H9 (cell line): Measurements from ENCODE around the gene FAM193B. TPM values are rescaled to one million over a fixed set of nuclear protein-coding genes. Genes with fewer than 3 reads are reported as not detected.

Experiments used
- DNase-seq: peaks from one replicate; pipeline ENCODE4 v3.0.0-alpha.2; 2017
- H2AFZ ChIP-seq: one replicate; pipeline ENCODE4 v1.6.1; 2013; ENCODE audit warnings: mild to moderate bottlenecking, low read length, control low read depth, moderate library complexity
- H2AK5ac ChIP-seq: 2 replicates; pipeline ENCODE4 v1.6.1; 2013; ENCODE audit warnings: low read length, control low read depth, mixed read lengths; ENCODE audit not compliant: insufficient read length
- H2BK120ac ChIP-seq: one replicate; pipeline ENCODE4 v1.6.1; 2013; ENCODE audit warnings: low read depth, mild to moderate bottlenecking, low read length, control low read depth, inconsistent platforms; ENCODE audit not compliant: poor library complexity, severe bottlenecking
- H2BK12ac ChIP-seq: 2 replicates; pipeline ENCODE4 v1.6.1; 2013; ENCODE audit warnings: low read length, control low read depth, mixed read lengths, low read depth; ENCODE audit not compliant: insufficient read length
- H2BK15ac ChIP-seq: 2 replicates; pipeline ENCODE4 v1.6.1; 2013; ENCODE audit warnings: low read depth, low read length, control low read depth
- H2BK20ac ChIP-seq: one replicate; pipeline ENCODE4 v1.6.1; 2013; ENCODE audit warnings: low read depth, mild to moderate bottlenecking, low read length, control low read depth, inconsistent platforms; ENCODE audit not compliant: poor library complexity, severe bottlenecking
- H2BK5ac ChIP-seq: 2 replicates; pipeline ENCODE4 v1.6.1; 2013; ENCODE audit warnings: low read length, control low read depth, mixed read lengths; ENCODE audit not compliant: insufficient read length
- H3K14ac ChIP-seq: 2 replicates; pipeline ENCODE4 v1.6.1; 2013; ENCODE audit warnings: low read length, control low read depth; ENCODE audit not compliant: insufficient read depth
- H3K18ac ChIP-seq: 2 replicates; pipeline ENCODE4 v1.6.1; 2013; ENCODE audit warnings: low read depth, mild to moderate bottlenecking, mixed read lengths, low read length, control low read depth; ENCODE audit not compliant: insufficient read length
- H3K23ac ChIP-seq: 2 replicates; pipeline ENCODE4 v1.6.1; 2013; ENCODE audit warnings: low read length, control low read depth, mixed read lengths, low read depth; ENCODE audit not compliant: insufficient read length
- H3K23me2 ChIP-seq: 2 replicates; pipeline ENCODE4 v1.6.1; 2013; ENCODE audit warnings: low read depth, mild to moderate bottlenecking, mixed read lengths, low read length, control low read depth; ENCODE audit not compliant: insufficient read length, poor library complexity, severe bottlenecking
- H3K27ac ChIP-seq: 2 replicates; pipeline ENCODE4 v1.5.1; 2013; ENCODE audit warnings: low read length, control low read depth, mixed read lengths, low read depth; ENCODE audit not compliant: insufficient read length
- H3K27me3 ChIP-seq: 2 replicates; pipeline ENCODE4 v1.6.1; 2013; ENCODE audit warnings: low read length, control low read depth, inconsistent platforms; ENCODE audit not compliant: insufficient read depth
- H3K4ac ChIP-seq: 2 replicates; pipeline ENCODE4 v1.6.1; 2013; ENCODE audit warnings: low read depth, mild to moderate bottlenecking, control low read depth, inconsistent platforms, low read length, moderate library complexity
- H3K4me1 ChIP-seq: 2 replicates; pipeline ENCODE4 v1.6.1; 2013; ENCODE audit warnings: low read length, control low read depth, inconsistent platforms; ENCODE audit not compliant: insufficient read depth
- H3K4me2 ChIP-seq: 2 replicates; pipeline ENCODE4 v1.6.1; 2013; ENCODE audit warnings: low read length, control low read depth, mixed read lengths; ENCODE audit not compliant: insufficient read length, insufficient read depth
- H3K56ac ChIP-seq: 2 replicates; pipeline ENCODE4 v1.6.1; 2013; ENCODE audit warnings: low read depth, mild to moderate bottlenecking, mixed read lengths, low read length, control low read depth; ENCODE audit not compliant: insufficient read length
- H3K79me1 ChIP-seq: 2 replicates; pipeline ENCODE4 v1.6.1; 2013; ENCODE audit warnings: low read depth, mild to moderate bottlenecking, moderate library complexity, low read length, control low read depth, inconsistent platforms; ENCODE audit not compliant: insufficient read depth, poor library complexity, severe bottlenecking
- H3K79me2 ChIP-seq: 2 replicates; pipeline ENCODE4 v1.6.1; 2013; ENCODE audit warnings: low read length, control low read depth, inconsistent platforms; ENCODE audit not compliant: insufficient read depth
- H3K9ac ChIP-seq: 2 replicates; pipeline ENCODE4 v1.6.1; 2013; ENCODE audit warnings: low read length, control low read depth, mixed read lengths; ENCODE audit not compliant: insufficient read length; ENCODE audit errors: extremely low read depth
- H3K9me3 ChIP-seq: one replicate; pipeline ENCODE4 v1.6.1; 2013; ENCODE audit warnings: low read depth, low read length, inconsistent platforms; ENCODE audit not compliant: control insufficient read depth
- H3T11ph ChIP-seq: one replicate; pipeline ENCODE4 v1.6.1; 2013; ENCODE audit warnings: mild to moderate bottlenecking, low read length, control low read depth, inconsistent platforms
- H4K20me1 ChIP-seq: one replicate; pipeline ENCODE4 v1.6.1; 2013; ENCODE audit not compliant: control insufficient read depth, insufficient read length, insufficient read depth
- H4K5ac ChIP-seq: 2 replicates; pipeline ENCODE4 v1.6.1; 2013; ENCODE audit warnings: low read depth, mild to moderate bottlenecking, mixed read lengths, low read length, control low read depth; ENCODE audit not compliant: insufficient read length
- H4K8ac ChIP-seq: replicated peaks from 2 replicates; pipeline ENCODE4 v1.6.1; 2013; ENCODE audit warnings: low read length, control low read depth, mixed read lengths, low read depth; ENCODE audit not compliant: insufficient read length
- H4K91ac ChIP-seq: 2 replicates; pipeline ENCODE4 v1.6.1; 2013; ENCODE audit warnings: low read depth, mild to moderate bottlenecking, moderate library complexity, mixed read lengths, low read length, control low read depth; ENCODE audit not compliant: insufficient read length
- H3K27ac Mint-ChIP-seq, 3 experiments: 2 replicates in 2 of 3; 3 replicates in 1 of 3; pipeline ENCODE4 v1.8.0; 2020 to 2021; ENCODE audit warnings: mixed read lengths in 3 of 3, mild to moderate bottlenecking in 1 of 3, moderate library complexity in 1 of 3
- H3K27me3 Mint-ChIP-seq: 2 replicates; pipeline ENCODE4 v1.8.0; 2021; ENCODE audit warnings: low read depth, mild to moderate bottlenecking, moderate library complexity, mixed read lengths
- H3K36me3 Mint-ChIP-seq, 3 experiments: 2 replicates in 2 of 3; 3 replicates in 1 of 3; pipeline ENCODE4 v1.8.0; 2020 to 2021; ENCODE audit warnings: low read depth in 3 of 3, mixed read lengths in 3 of 3; ENCODE audit not compliant: insufficient read depth in 1 of 3
- H3K4me1 Mint-ChIP-seq, 2 experiments: 2 replicates each; pipeline ENCODE4 v1.8.0; 2020; ENCODE audit warnings: mixed read lengths in 2 of 2
- H3K4me3 Mint-ChIP-seq, 2 experiments: 2 replicates in 1 of 2; 3 replicates in 1 of 2; pipeline ENCODE4 v1.8.0; 2020 to 2021; ENCODE audit warnings: mild to moderate bottlenecking in 2 of 2, mixed read lengths in 2 of 2, moderate library complexity in 1 of 2
- H3K9me3 Mint-ChIP-seq, 2 experiments: 2 replicates in 1 of 2; 3 replicates in 1 of 2; pipeline ENCODE4 v1.8.0; 2020; ENCODE audit warnings: mild to moderate bottlenecking in 2 of 2, mixed read lengths in 2 of 2, moderate library complexity in 1 of 2
- CTCF ChIP-seq: fragments of 200-600 bp; sonication (generic); conservative IDR thresholded peaks from 3 replicates; pipeline ENCODE4 v1.8.0; 2021; ENCODE audit warnings: antibody characterized with exemption, mild to moderate bottlenecking
- WGBS: extraction: QIAGEN DNeasy Blood & Tissue Kit; methylation state at CpG from one replicate; pipeline ENCODE4 v1.1.7; 2013; ENCODE audit warnings: missing lambda C conversion rate, low lambda C conversion rate, mixed read lengths; ENCODE audit not compliant: insufficient read length; ENCODE audit errors: extremely low coverage; 5-methylcytosine and 5-hydroxymethylcytosine counted together
- total RNA-seq: library from RNA; stranded (reverse); gene quantifications from 2 replicates; pipeline ENCODE4 v1.2.1, GENCODE V29; 2021

The FAM193B gene
- total RNA-seq, 1 experiment from 2014 or later = 71.5 TPM

DNA sequence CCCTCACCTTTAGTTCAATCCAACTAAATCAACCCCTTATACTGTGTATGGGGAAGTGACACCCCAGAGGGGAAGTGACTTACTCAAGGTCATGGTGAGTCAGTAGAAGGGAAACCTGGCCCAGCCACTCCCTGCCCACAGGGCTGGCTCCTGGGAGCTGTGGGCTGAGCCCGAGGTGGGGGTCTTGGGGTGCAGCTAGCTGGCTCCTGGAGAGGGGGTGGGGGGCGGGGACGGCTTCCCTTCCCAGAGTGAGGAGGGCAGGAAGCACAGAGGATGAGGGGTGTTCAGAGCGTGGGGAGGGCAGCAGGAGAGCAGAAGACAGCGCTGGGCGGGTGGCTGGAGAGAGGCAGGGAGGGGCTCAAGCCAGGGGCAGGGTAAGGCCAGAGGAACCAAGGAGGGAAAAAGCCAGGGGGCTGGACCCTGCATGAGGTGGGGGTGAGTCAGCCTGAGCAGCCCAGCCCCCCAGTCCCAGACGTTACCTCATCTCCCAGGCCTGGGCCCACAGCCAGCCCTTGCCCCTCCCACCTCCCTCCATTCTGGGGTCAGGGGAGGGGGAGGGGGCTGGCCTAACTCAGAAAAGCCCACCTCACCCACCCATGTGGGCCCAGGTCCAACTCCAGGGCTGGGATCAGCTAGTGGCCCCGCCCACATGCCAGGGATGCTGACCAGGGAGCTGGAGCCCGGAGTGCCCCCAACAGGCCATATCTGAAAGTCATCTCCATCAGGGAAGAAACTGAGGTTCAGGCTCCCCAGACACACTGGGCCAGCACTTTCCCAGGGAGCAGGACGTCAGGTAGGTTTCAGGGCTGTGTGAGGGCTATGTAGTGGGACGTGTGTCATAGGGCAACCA is 59.8 kb downstream of the FAM193B start:
- Histone ChIP-seq H3K9ac (no peak overlapping the region), H3K18ac (peak overlapping the region; percentile 64), H4K8ac (no peak overlapping the region), H2BK20ac (no peak overlapping the region), H3K14ac (peak overlapping the region; percentile 41), H3T11ph (no peak overlapping the region), H2BK15ac (no peak overlapping the region), H3K27me3 (no peaks in the 10 kb centered on the region; the same call in 1 of the 2 replicates), H2BK5ac (no peak overlapping the region), H4K5ac (no peak overlapping the region), H3K4ac (no peak overlapping the region; the same call in 1 of the 2 replicates), H3K79me1 (no peaks in the 10 kb centered on the region), H3K4me1 (peaks cover 5% of the 10 kb centered on the region; the same call in 1 of the 2 replicates), H3K56ac (no peak overlapping the region), H2AK5ac (no peak overlapping the region), H4K91ac (no peak overlapping the region), H2BK12ac (no peak overlapping the region), H3K27ac (no peak overlapping the region), H3K9me3 (no peaks in the 10 kb centered on the region), H3K4me2 (no peak overlapping the region), H2AFZ (no peak overlapping the region), H3K23me2 (peaks cover 4% of the 10 kb centered on the region), H2BK120ac (peak overlapping the region; percentile 63), H3K79me2 (no peaks in the 10 kb centered on the region), H3K23ac (no peak overlapping the region), H4K20me1 (no peaks in the 10 kb centered on the region)
- no peaks in the 10 kb centered on the region; a peak in 1 of 5 replicates for H3K9me3 Mint-ChIP-seq
- H3K27me3 Mint-ChIP-seq = peaks cover 18% of the 10 kb centered on the region
- DNase-seq = peak; percentile 86
- peaks cover 30 to 54% of the 10 kb centered on the region in 2 experiments for H3K4me1 Mint-ChIP-seq
- peak overlapping the region in 2 of 3 experiments; percentile 72 to 75; a peak in 5 of 7 replicates for H3K27ac Mint-ChIP-seq
- no CpG with 5 or more reads among the region's 11 CpGs for WGBS
- peak overlapping the region; percentile 32 to 75; a peak in 2 of 5 replicates for H3K4me3 Mint-ChIP-seq
- peaks cover 25 to 41% (median 36%) of the 10 kb centered on the region in 3 experiments for H3K36me3 Mint-ChIP-seq
- TF ChIP-seq CTCF = peak; percentile 45; the same call in 2 of the 3 replicates
